Measurements from ENCODE around the gene SH3BP5L.
"Not testable (repeated sequence)": the region's sequence is repeated elsewhere in the genome, so short reads cannot be mapped to it uniquely, and the experiment has no call there.

The SH3BP5L gene

DNA sequence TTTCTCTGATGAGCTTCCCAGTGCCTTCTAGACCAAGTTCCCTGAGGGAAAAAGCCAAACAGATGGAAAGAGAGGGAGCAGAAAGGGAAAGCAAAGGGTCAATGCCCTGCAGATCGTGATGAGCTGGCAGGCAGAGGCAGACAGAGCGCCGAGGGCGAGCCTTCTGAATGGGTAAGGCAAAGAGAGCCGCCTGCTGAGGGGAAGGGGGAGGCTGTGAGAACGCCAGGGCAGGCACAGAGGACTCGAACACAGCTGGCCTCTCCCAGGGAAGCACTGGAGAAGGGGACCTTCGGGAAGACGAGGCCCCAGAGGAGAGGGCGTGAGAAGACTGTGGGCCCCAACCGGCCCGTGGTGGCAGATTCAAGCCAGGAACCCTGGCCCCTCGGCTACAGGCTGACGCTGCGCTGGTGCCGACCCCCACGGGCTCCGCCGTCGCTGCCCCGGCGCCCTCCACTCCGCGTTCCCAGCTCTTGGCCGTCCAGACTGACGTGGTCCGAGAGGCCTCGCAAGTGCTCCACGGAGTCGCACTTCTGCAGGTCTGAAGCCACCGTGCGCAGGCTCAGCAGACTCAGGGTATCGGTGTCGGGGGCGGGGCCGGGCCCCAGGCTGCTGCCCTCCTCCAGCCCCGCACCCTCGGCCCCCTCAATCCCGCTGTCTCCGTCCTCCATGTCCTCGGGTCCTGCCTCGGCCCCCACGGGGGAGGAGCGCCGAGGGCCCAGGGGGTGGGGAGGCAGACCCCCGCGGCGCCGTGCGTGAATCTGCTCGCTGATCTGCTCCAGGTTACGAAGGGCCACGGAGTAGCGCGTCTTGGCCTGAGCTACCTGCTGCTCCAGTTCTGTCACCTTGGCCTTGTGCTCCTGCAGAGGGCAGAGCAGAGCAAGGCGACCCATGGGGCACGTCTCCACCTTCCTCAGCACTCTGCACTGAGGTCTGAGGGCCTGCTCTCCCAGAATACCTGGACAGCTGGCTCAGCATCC, 13.9 kb downstream of the SH3BP5L start:
- DNase-seq (ENCODE audit: extremely low read depth in 1 of 2, low read depth in 1 of 2) = no peak

- no peak for DNase-seq (ENCODE audit: extremely low read depth in 1 of 2, low read depth in 1 of 2)
Observed at GRCh38 chr1:248810727-248811513, 14.8 kb downstream of the SH3BP5L start.

- no peak for DNase-seq (ENCODE audit: extremely low read depth in 1 of 2, low read depth in 1 of 2)
Observed at GRCh38 chr1:248810000-248810726, 15.6 kb downstream of the SH3BP5L start.

- DNase-seq (ENCODE audit: extremely low read depth in 1 of 2, low read depth in 1 of 2) = no peak
Observed at GRCh38 chr1:248808876-248809275, 16.8 kb downstream of the SH3BP5L start.

DNA sequence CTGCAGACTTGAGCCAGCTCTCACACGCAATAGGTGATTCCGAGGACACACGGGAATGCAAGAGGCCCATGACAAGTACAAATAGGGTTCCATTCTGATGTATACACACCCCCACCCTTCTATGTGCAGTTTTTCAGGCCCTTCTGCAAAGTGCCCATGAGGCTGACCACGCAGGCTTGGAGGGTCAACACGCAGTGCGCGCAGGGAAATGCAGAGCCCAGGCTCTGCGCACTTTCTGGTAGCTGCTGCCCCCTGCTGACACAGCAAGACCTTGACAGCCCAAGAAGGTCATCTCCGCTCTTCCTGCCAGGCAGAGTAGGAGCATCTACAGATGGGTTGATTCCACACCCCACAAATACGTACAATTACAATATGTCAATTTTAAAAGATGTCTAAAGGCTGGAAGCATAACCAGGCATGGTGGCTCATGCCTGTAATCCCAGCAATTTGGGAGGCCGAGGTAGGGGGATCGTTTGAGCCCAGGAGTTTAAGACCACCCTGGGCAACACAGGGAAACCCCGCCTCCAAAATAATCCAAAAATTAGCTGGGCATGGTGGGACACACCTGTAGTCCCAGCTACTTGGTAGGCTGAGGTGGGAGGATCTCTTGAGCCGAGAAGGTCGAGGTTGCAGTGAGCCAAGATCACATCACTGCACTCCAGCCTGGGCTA, 18.5 kb downstream of the SH3BP5L start:
- peak in 1 of 2 donors; percentile 29 for DNase-seq (ENCODE audit: extremely low read depth in 1 of 2, low read depth in 1 of 2)

DNA sequence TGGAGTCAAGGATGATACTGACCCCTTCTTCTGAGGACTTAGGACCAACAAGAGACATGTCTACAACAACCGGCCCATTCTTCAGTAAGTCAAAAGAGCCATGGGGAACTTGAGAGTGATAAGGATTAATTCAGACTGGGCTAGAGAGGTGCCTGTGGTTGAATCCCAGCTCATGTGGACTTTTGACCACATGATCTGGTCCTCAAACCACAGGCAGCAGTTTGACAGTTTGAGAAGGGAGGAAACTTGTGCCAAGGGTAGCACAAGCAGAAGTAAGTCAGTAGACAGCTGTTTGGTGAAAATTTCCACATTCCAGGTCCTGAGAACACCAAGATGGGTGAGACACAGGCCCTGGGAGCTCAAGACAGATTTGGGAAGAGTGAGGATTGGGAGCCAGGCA, 19.8 kb downstream of the SH3BP5L start:
- DNase-seq (ENCODE audit: extremely low read depth in 1 of 2, low read depth in 1 of 2) = no peak

DNA sequence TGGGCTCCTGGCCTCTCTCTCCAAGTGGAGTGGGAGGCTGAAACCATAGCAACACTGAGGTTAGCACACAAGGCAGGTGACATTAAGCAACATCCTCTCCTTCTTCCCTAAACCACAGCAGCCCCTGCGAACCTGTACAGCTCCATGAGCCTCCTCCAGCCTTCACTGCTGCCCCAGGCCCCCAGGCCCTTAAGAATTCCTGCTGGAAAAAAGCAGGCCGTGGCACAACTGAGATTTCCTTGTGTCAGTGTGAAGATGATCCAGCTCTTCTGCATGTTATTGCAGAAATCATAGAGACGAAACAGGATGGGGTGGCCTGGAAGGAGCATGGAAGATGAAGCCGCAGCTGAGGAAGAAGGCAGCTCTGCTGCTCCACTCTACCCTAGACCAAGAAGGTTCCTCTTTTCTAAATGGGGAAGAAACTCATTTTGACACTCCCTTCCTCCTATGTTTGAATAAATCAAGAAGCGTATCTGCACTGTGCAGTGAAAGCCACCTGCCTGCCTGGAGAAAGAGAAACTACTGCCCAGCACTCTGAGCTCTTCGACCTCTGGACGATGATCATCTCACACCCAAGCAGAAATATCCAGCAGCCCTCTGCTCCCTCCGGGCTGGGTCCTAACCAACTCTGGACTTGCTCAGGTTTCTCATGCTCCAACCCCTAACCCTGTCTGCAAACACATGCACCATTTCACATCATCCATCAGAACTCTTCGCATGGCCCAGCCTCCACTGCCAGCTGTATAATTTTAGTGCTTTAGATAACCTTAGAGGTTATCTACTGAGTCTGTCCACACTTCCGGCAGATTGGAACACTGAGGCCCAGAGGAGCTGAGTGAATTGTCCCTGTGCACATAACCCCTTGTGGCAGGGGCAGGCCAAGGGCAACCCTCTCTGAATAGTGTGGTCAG, 20.7 kb downstream of the SH3BP5L start:
- no peak for DNase-seq (ENCODE audit: extremely low read depth in 1 of 2, low read depth in 1 of 2)

GRCh38 chr1:248803501-248803900, 22.2 kb downstream of the SH3BP5L start:
- not testable (repeated sequence) for DNase-seq (ENCODE audit: extremely low read depth in 1 of 2, low read depth in 1 of 2)

DNA sequence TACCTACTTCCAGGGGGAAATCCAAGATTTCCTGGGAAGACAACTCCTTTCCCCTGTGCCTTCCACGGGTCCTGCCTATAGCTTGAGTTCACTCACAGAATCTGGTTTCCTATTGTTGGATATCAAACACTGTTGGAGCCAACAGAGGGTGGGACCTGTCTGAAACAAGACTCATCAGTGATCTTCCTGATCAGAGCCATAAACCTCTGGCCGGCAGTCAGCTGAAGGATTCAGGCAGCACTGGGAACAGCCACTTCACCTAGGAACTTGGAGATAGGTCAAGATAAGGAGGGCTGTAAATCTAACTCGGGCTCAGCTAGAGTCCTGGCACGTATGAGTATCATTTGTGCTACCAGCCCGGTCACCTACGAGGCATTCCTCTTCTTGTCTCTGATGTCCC, 23.3 kb downstream of the SH3BP5L start:
- no peak for DNase-seq (ENCODE audit: extremely low read depth in 1 of 2, low read depth in 1 of 2)

- no peak for DNase-seq (ENCODE audit: extremely low read depth in 1 of 2, low read depth in 1 of 2)
Observed at GRCh38 chr1:248800459-248800858, 25.3 kb downstream of the SH3BP5L start.

DNA sequence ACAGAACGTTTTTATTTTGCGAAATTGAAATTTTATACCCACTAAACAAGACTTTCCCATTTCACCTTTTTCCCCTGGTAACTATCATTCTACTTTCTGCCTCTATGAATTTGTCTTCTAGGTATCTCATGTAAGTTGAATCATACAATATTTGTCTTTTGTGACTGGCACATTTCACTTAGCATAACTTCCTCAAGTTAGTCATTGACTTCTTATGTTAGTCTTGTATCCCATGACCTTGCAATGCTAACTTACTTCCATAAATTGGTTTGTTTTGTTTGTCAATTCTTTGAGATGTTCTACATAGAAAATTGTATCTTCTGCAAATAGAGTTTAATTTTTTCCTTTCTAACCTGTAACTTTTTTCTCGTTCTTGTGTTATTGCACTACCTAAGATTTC, 26.9 kb downstream of the SH3BP5L start:
- no peak for DNase-seq (ENCODE audit: extremely low read depth in 1 of 2, low read depth in 1 of 2)

- DNase-seq (ENCODE audit: extremely low read depth in 1 of 2, low read depth in 1 of 2) = not testable (repeated sequence)
Observed at GRCh38 chr1:248794663-248795062, 31.1 kb downstream of the SH3BP5L start.

GRCh38 chr1:248793592-248793991, 32.1 kb downstream of the SH3BP5L start:
- DNase-seq (ENCODE audit: extremely low read depth in 1 of 2, low read depth in 1 of 2) = no peak

- DNase-seq (ENCODE audit: extremely low read depth in 1 of 2, low read depth in 1 of 2) = no peak
Observed at GRCh38 chr1:248792342-248792741, 33.4 kb downstream of the SH3BP5L start.

DNA sequence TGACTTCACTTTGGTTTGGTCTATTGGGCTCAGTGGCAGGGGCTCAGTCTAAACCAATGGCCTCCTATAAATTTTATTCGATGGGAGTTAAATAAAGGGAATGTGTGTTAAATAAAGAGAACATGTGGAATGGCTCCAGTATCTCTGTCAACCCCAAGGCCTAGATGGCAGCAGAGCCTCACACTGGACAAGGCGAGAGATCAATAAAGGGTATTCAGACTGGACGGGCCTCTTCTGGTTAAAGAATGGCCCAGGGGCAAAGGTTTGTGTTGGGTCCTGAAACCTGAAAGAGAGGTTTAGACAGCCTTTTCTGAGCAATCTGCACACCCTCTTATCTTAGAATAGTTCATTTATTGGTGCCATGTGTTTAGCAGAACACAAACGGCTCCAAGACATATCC, 34.7 kb downstream of the SH3BP5L start:
- no peak for DNase-seq (ENCODE audit: extremely low read depth in 1 of 2, low read depth in 1 of 2)

DNA sequence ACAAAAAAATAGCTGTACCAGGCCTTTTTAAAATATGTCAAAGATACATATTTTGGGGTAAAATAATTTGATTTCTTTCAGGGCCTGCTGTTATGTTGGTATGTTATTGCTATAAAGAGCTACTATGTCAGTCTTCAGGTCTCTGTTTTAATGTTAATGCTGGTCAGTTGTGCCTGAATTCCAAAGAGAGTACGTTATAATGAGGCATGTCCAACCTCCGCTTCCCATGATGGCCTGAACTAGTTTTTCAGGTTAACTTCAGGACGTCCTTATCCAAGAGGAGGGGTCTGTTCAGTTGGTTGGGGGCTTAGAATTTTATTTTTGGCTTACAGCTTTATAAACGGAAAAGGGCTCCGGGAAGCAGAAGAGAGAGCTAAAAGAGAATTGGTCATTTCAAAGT, 35.3 kb downstream of the SH3BP5L start:
- no peak for DNase-seq (ENCODE audit: extremely low read depth in 1 of 2, low read depth in 1 of 2)

DNA sequence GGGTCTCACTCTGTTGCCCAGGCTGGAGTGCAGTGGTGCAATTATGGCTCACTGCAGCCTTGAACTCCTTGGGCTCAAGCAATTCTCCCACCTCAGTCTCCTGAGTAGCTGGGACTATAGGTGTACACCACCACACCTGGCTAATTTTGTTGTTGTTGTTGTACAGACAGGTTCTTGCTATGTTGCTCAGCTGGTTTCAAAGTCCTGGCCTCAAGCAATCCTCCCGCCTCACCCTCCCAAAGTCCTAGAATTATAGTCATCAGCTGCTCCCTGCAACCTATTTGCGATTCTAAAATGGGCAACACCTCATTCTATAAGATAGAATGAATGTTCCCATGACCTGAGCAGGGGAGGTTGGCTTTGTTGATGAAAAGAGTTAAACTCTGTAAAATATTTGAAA, 36.4 kb downstream of the SH3BP5L start:
- not testable (repeated sequence) for DNase-seq (ENCODE audit: extremely low read depth in 1 of 2, low read depth in 1 of 2)

GRCh38 chr1:248788327-248788726, 37.4 kb downstream of the SH3BP5L start:
- no peak for DNase-seq (ENCODE audit: extremely low read depth in 1 of 2, low read depth in 1 of 2)

GRCh38 chr1:248787430-248787829, 38.3 kb downstream of the SH3BP5L start:
- no peak for DNase-seq (ENCODE audit: extremely low read depth in 1 of 2, low read depth in 1 of 2)

GRCh38 chr1:248786156-248786555, 39.6 kb downstream of the SH3BP5L start:
- DNase-seq (ENCODE audit: extremely low read depth in 1 of 2, low read depth in 1 of 2) = no peak

Data from activated CD8-positive, alpha-beta memory T cell treated with anti-CD3 and anti-CD28 coated beads for 1 hour (primary cell).